Pancreas (tissue), 10 donors: ENCODE results near the gene TLCD3B. TPM values are rescaled to one million over a fixed set of nuclear protein-coding genes. Genes with fewer than 3 reads are reported as not detected.

Experiments used
- ATAC-seq, 4 donors: fragments of 200-7000 bp; cut with Tn5 transposase; one replicate each; pipeline versions ENCODE4 v1.8.0 to v1.9.1; 2020; ENCODE audit warnings: mild to moderate bottlenecking in 4 of 4, moderate library complexity in 4 of 4
- DNase-seq, 6 donors: peaks; one replicate each; pipeline ENCODE4 v3.0.0-alpha.2; 2020
- FAIRE-seq: peaks from 2 replicates; lab custom pipeline; 2012; peaks lifted over from hg19 to GRCh38; lab: Jason Lieb, UNC
- H3K27ac ChIP-seq, 4 donors: fragments of 200-600 bp; sonication (generic); 1 replicate in 3 of 4; 2 replicates in 1 of 4; pipeline versions ENCODE4 v1.5.0 to v1.8.0; 2020
- H3K27me3 ChIP-seq, 4 donors: fragments of 200-600 bp; one replicate each; pipeline ENCODE4 v1.8.0; 2021
- H3K36me3 ChIP-seq, 3 donors: fragments of 200-600 bp; sonication (generic) in 1 of 3; one replicate each; pipeline versions ENCODE4 v1.5.0 to v1.8.0; 2020 to 2021
- H3K4me1 ChIP-seq, 3 donors: fragments of 200-600 bp; one replicate each; pipeline ENCODE4 v1.8.0; 2021
- H3K4me3 ChIP-seq, 4 donors: fragments of 200-600 bp; sonication (generic) in 2 of 4; one replicate each; pipeline versions ENCODE4 v1.5.0 to v1.8.0; 2020 to 2021
- H3K9me3 ChIP-seq, 4 donors: fragments of 200-600 bp; one replicate each; pipeline ENCODE4 v1.8.0; 2021
- WGBS, 2 donors: extraction: QIAGEN DNeasy Blood & Tissue Kit; methylation state at CpG; one replicate each; pipeline ENCODE4 v1.1.7; 2013; 5-methylcytosine and 5-hydroxymethylcytosine counted together
- intact Hi-C, 3 donors: fragments of 100-400 bp; cut with DNase I; formaldehyde crosslinking; loops; one replicate each; pipeline versions ENCODE4 v1.11.1 to v1.14.2; 2022
- polyA plus RNA-seq, 2 donors: library from polyadenylated mRNA; stranded (reverse); fragments of 200-250 nt; gene quantifications; one replicate each; pipeline ENCODE4 v1.2.3, GENCODE V29; 2013
- total RNA-seq, 6 donors: library from RNA; stranded (reverse); fragmentation: NEBNext Ultra II Directional in 4 of 6; extraction: Animal tissue kit (Norgen Biotek cat#: 25700) in 4 of 6; gene quantifications; one replicate each; pipeline versions ENCODE4 v1.2.1 to v1.2.4, GENCODE V29; 2021 to 2023
- TF ChIP-seq, protein P1 (sequence below), 4 donors: fragments of 200-600 bp; sonication (generic) in 3 of 4; IDR thresholded peaks; one replicate each; pipeline versions ENCODE4 v1.5.0 to v1.8.0; 2021; ENCODE audit warnings: antibody characterized with exemption in 4 of 4
- donor health status: healthy with polysubstance abuse.
- donor health status: DM: no; HTN: no; CAD: no; lungs with moderate emphysema.
- donor health status: DM: no; HTN: no; CAD: no.
- donor health status: control.
- donor health status: control.
- donor health status: Bipolar disorder and iron deficiency.
- donor health status: DM: yes; HTN: yes; CAD: no.
- donor health status: DM: no; HTN: no; CAD: no.
- donor health status: DM: no; HTN: no; CAD: no.
- donor health status: DM: yes; HTN: yes; CAD: no.

TLCD3B gene
- total and polyA plus RNA-seq, 8 donors, result 0.20 to 2.1 (median 0.28) TPM; not detected in 3

DNA sequence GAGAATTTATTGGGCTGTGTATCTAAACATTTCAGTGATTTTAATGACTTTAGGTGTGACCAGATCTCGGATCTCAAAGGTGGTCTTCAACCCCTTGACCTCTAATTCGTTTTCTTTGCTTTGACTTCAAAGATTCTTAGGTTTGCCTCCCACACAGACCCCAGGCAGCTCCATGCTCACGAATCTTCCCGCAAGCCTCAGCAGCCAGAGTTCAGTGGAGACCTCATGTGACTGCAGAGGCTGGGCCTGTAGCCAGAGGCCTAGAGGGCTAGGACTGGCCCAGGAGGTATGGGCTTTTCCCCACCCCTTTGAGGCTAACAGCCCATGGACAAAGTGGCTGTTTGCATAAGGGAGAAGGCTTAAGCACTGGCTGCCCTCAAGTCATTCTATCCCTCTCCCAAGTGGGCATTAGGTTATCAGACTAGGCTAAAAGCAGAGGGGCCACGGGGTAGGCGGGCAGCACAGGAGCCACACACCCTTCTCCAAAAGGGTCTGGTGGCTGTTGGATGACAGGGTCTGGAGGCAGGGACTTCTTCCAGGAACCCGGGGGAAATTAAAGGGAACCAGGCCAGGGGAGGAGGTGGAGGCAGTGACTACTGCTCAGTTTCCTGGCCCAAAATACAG lies 38.6 kb downstream of the TLCD3B start:
- H3K4me3 ChIP-seq, result no peak overlapping the region
- H3K27me3 ChIP-seq, result no peaks in the 10 kb centered on the region
- intact Hi-C loops, result no loop called here
- DNase-seq (peak in 2 of 6 donors; percentile 29), ATAC-seq (no peak), FAIRE-seq (no peak)
- peaks cover 0 to under 1% (median 0%) of the 10 kb centered on the region in 3 donors for H3K36me3 ChIP-seq
- H3K4me1 ChIP-seq, result peaks cover 4 to 9% (median 8%) of the 10 kb centered on the region in 3 donors
- 63 to 66% methylated on average over 7 of the region's 7 CpGs for WGBS, 2 donors
- no peaks in the 10 kb centered on the region for H3K9me3 ChIP-seq
- TF ChIP-seq, protein P1, sequence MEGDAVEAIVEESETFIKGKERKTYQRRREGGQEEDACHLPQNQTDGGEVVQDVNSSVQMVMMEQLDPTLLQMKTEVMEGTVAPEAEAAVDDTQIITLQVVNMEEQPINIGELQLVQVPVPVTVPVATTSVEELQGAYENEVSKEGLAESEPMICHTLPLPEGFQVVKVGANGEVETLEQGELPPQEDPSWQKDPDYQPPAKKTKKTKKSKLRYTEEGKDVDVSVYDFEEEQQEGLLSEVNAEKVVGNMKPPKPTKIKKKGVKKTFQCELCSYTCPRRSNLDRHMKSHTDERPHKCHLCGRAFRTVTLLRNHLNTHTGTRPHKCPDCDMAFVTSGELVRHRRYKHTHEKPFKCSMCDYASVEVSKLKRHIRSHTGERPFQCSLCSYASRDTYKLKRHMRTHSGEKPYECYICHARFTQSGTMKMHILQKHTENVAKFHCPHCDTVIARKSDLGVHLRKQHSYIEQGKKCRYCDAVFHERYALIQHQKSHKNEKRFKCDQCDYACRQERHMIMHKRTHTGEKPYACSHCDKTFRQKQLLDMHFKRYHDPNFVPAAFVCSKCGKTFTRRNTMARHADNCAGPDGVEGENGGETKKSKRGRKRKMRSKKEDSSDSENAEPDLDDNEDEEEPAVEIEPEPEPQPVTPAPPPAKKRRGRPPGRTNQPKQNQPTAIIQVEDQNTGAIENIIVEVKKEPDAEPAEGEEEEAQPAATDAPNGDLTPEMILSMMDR (IDR thresholded peaks at IDR 0.05), result no peak
- H3K27ac ChIP-seq, result no peak overlapping the region

DNA sequence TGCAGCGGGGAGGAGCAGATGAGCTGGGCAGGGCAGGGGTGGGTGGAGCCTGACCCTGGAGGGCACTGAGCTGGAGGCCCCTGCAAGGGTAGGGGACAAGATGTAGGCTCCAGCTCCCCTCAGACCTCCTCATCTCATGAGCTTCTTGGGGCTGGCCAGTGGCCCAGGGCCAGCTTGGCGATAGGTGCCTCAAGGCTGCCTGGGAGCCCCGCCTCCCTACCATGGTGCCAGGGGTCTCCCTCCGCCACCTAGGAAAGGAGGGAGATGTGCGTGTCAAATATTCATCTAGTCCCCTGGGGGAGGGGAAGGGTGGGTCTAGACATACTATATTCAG lies 39.5 kb downstream of the TLCD3B start:
- H3K9me3 ChIP-seq, result no peaks in the 10 kb centered on the region
- 81 to 84% methylated on average over 5 of the region's 5 CpGs for WGBS, 2 donors
- FAIRE-seq, result no peak

DNA sequence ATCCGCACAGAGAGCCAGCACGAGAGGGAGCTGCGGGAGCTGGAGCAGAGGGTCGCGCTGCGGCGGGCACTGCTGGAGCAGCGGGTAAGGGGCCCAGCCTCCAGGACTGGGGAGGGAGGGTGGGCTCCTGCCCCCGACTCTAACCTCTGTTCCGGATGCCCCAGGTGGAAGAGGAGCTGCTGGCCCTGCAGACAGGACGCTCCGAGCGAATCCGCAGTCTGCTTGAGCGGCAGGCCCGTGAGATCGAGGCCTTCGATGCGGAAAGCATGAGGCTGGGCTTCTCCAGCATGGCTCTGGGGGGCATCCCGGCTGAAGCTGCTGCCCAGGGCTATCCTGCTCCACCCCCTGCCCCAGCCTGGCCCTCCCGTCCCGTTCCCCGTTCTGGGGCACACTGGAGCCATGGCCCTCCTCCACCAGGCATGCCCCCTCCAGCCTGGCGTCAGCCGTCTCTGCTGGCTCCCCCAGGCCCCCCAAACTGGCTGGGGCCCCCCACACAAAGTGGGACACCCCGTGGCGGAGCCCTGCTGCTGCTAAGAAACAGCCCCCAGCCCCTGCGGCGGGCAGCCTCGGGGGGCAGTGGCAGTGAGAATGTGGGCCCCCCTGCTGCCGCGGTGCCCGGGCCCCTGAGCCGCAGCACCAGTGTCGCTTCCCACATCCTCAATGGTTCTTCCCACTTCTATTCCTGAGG lies 40.0 kb downstream of the TLCD3B start:
- no peak for FAIRE-seq
- WGBS, 2 donors, result 94% methylated on average over 27 to 35 of the region's 35 CpGs
- TF ChIP-seq, protein P1 (IDR thresholded peaks at IDR 0.05), result no peak
- Histone ChIP-seq H3K9me3 (no peaks in the 10 kb centered on the region), H3K27ac (no peak overlapping the region), H3K27me3 (no peaks in the 10 kb centered on the region), H3K4me1 (peaks cover 0 to 4% (median 4%) of the 10 kb centered on the region in 3 donors), H3K4me3 (no peak overlapping the region), H3K36me3 (peaks cover 0 to 14% (median 0%) of the 10 kb centered on the region in 3 donors)
- intact Hi-C loops, result no loop called here
- DNase-seq, result peak in 2 of 6 donors; percentile 36 to 74
- ATAC-seq, result no peak

More for the DNA sequence above, 39.5 kb downstream of the TLCD3B start:
- intact Hi-C loops, result no loop called here
- no peak for ATAC-seq
- DNase-seq, result peak in 1 of 6 donors; percentile 71
- TF ChIP-seq, protein P1 (IDR thresholded peaks at IDR 0.05), result no peak
- Histone ChIP-seq H3K36me3 (peaks cover 0 to 9% (median 0%) of the 10 kb centered on the region in 3 donors), H3K4me1 (peaks cover 0 to 4% (median 4%) of the 10 kb centered on the region in 3 donors), H3K27ac (no peak overlapping the region), H3K4me3 (no peak overlapping the region), H3K27me3 (no peaks in the 10 kb centered on the region)

DNA sequence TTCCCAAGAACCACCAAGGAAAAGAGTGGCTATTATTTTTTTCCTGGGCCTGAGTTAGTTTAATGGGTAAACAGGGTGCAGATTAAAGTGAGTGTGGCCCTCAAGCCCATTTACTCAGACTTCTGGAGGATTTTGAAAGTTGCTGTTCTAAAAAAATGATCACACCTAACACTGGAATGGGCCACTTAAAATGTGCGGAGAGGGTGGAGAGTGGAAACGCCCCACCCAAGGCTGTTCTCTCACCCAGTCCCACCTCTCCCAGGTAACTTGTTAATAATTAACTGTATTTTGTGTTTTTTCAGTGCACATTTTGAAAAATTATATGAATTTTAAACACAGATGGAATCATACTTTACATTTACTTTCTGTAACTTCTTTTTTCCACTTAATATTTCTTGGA lies 41.0 kb downstream of the TLCD3B start:
- no peaks in the 10 kb centered on the region for H3K9me3 ChIP-seq
- H3K27ac ChIP-seq, result no peak overlapping the region
- ATAC-seq (no peak), FAIRE-seq (no peak), DNase-seq (no peak)
- H3K27me3 ChIP-seq, result no peaks in the 10 kb centered on the region
- no peak overlapping the region for H3K4me3 ChIP-seq
- peaks cover 0 to 4% (median 4%) of the 10 kb centered on the region in 3 donors for H3K4me1 ChIP-seq
- 65 to 66% methylated on average over 2 of the region's 2 CpGs for WGBS, 2 donors
- H3K36me3 ChIP-seq, result peaks cover 0 to 24% (median 6%) of the 10 kb centered on the region in 3 donors
- intact Hi-C loops, result no loop called here
- TF ChIP-seq, protein P1 (IDR thresholded peaks at IDR 0.05), result no peak
